Activated CD8-positive, alpha-beta T cell treated with anti-CD3 and anti-CD28 coated beads, Interleukin-2, amount 10 ng/mL, durations not matched to agents 7 days and 5 days (primary cell): ENCODE measurements around the gene B4GALT3. TPM values are rescaled to one million over a fixed set of nuclear protein-coding genes. Genes with fewer than 3 reads are reported as not detected.

Source experiments
- ATAC-seq: fragments of 150-1000 bp; cut with Tn5 transposase; one replicate; pipeline ENCODE4 v1.10.0; 2021; ENCODE audit warnings: moderate library complexity
- CTCF ChIA-PET: fragments of 350-600 bp; sonication (Branson Sonifier 250); formaldehyde crosslinking; loops from one replicate; lab custom pipeline; 2021; ENCODE audit warnings: antibody characterized with exemption; lab: Charles Lee
- POLR2A ChIA-PET: fragments of 350-600 bp; sonication (Branson Sonifier 250); formaldehyde crosslinking; loops from one replicate; lab custom pipeline; 2021; ENCODE audit warnings: antibody characterized with exemption; lab: Charles Lee
- DNase-seq: peaks from one replicate; pipeline ENCODE4 v3.0.0-alpha.2; 2020
- H3K27ac Mint-ChIP-seq: one replicate; pipeline ENCODE4 v1.8.0; 2021; ENCODE audit warnings: mild to moderate bottlenecking, mixed read lengths
- H3K27me3 Mint-ChIP-seq: one replicate; pipeline ENCODE4 v1.8.0; 2021; ENCODE audit warnings: low read depth, mixed read lengths
- H3K36me3 Mint-ChIP-seq: one replicate; pipeline ENCODE4 v1.8.0; 2021; ENCODE audit warnings: low read depth, mixed read lengths
- H3K4me1 Mint-ChIP-seq: one replicate; pipeline ENCODE4 v1.8.0; 2021; ENCODE audit warnings: low read depth, mixed read lengths
- H3K4me3 Mint-ChIP-seq: one replicate; pipeline ENCODE4 v1.8.0; 2021; ENCODE audit warnings: mild to moderate bottlenecking, mixed read lengths
- H3K9me3 Mint-ChIP-seq: one replicate; pipeline ENCODE4 v1.8.0; 2022; ENCODE audit warnings: mixed read lengths; ENCODE audit not compliant: insufficient read depth
- total RNA-seq, 2 experiments: library from RNA; stranded (reverse); gene quantifications; one replicate each; pipeline ENCODE4 v1.2.3, GENCODE V29; 2021

The B4GALT3 gene
- total RNA-seq, 2 experiments from 2014 or later, result 34.2 to 37.0 TPM

- Mint-ChIP-seq H3K27me3 (no peaks in the 10 kb centered on the region), H3K36me3 (peaks cover 11% of the 10 kb centered on the region), H3K4me3 (no peak overlapping the region), H3K9me3 (no peaks in the 10 kb centered on the region), H3K27ac (no peak overlapping the region), H3K4me1 (peaks cover 9% of the 10 kb centered on the region)
- DNase-seq (peak; percentile 64), ATAC-seq (peak; percentile 70)
- ChIA-PET POLR2A (interaction anchor here (0.6 to 1.5 kb wide), 3 partner anchors 69 to 83 kb away, joined by 3 to 6 read pairs (median 4); no protein-coding TSS in a partner anchor), CTCF (interaction anchor here (0.7 to 3.0 kb wide), 8 partner anchors 9 to 143 kb away, joined by 3 to 13 read pairs (median 4); partner anchors contain the start of genes ARHGAP30, KLHDC9, NIT1 and PFDN2)
These were observed 37.5 kb downstream of the B4GALT3 start for GRCh38 chr1:161139766-161140165.

DNA sequence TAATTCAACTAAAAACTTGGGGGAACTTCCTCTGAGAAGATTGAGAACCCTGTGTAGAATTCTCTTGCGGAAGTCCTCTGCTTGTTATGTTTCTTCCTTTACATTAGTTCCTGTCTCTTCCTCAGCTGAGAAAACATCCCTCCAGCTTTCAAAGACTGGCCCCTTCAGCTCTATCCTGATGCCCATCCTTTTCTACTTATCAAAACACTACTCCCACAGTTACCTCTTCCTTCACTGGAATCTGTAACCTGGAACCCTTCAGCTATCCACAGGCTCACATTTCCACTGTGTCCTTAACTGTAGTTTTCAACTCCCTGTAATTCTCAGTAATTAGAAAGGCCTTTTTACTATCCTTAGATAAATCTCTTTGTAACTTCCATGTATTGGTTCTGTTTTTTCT, 38.9 kb downstream of the B4GALT3 start:
- Mint-ChIP-seq H3K27me3 (no peaks in the 10 kb centered on the region), H3K9me3 (no peaks in the 10 kb centered on the region), H3K4me3 (no peak overlapping the region), H3K4me1 (peaks cover 9% of the 10 kb centered on the region), H3K36me3 (peaks cover 11% of the 10 kb centered on the region), H3K27ac (peak overlapping the region; percentile 57)
- ChIA-PET POLR2A (interaction anchor here (0.6 to 2.1 kb wide), 5 partner anchors 9 to 70 kb away, joined by 3 to 9 read pairs (median 4); no protein-coding TSS in a partner anchor), CTCF (interaction anchor here (0.7 to 3.0 kb wide), 13 partner anchors 9 to 186 kb away, joined by 3 to 13 read pairs (median 4); partner anchors contain the start of genes ARHGAP30, KLHDC9, PPOX and TOMM40L)
- DNase-seq (no peak), ATAC-seq (no peak)

- DNase-seq (no peak), ATAC-seq (no peak)
- no peak overlapping the region for H3K4me3 Mint-ChIP-seq
- no peaks in the 10 kb centered on the region for H3K9me3 Mint-ChIP-seq
- CTCF ChIA-PET, result interaction anchor here (0.7 to 3.0 kb wide), 14 partner anchors 10 to 185 kb away, joined by 3 to 17 read pairs (median 4); partner anchors contain the start of genes ARHGAP30, KLHDC9, NIT1 and PFDN2
- H3K4me1 Mint-ChIP-seq, result peaks cover 9% of the 10 kb centered on the region
- POLR2A ChIA-PET, result interaction anchor here (0.6 to 2.1 kb wide), 4 partner anchors 9 to 16 kb away, joined by 3 to 9 read pairs (median 3); no protein-coding TSS in a partner anchor
- no peak overlapping the region for H3K27ac Mint-ChIP-seq
- peaks cover 11% of the 10 kb centered on the region for H3K36me3 Mint-ChIP-seq
- no peaks in the 10 kb centered on the region for H3K27me3 Mint-ChIP-seq
These were observed 39.4 kb downstream of the B4GALT3 start for GRCh38 chr1:161137881-161138280.

DNA sequence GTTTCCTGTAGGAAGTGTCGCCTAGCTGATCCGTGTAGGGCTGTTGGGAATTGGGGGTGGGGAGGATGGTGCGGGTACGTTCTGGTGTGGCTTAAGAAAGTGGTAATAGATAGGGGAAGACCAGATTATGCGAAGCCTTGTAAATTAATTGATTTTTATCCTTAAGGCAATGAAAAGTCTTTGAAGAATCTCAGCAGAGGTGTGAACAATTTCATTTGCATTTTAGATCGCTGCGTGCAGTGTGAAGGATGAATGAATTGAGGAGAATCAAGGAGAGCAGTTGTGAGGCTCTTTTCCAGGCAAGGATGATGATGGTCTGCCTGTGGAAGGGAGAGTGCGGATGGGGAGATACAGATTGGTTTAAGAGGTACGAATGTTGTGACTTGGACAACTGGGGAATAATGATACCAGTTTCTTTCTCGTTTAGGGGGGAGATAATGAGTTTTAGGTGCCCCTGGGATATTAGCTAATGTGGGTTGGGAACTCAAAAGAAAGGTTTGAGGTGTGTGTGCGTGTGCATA, 44.0 kb downstream of the B4GALT3 start:
- CTCF ChIA-PET, result interaction anchor here (0.7 to 1.7 kb wide), 15 partner anchors 12 to 406 kb away, joined by 3 to 16 read pairs (median 4); partner anchors contain the start of genes ARHGAP30, KLHDC9, NIT1 and PFDN2
- H3K4me3 Mint-ChIP-seq, result no peak overlapping the region
- H3K4me1 Mint-ChIP-seq, result peaks cover 39% of the 10 kb centered on the region

DNA sequence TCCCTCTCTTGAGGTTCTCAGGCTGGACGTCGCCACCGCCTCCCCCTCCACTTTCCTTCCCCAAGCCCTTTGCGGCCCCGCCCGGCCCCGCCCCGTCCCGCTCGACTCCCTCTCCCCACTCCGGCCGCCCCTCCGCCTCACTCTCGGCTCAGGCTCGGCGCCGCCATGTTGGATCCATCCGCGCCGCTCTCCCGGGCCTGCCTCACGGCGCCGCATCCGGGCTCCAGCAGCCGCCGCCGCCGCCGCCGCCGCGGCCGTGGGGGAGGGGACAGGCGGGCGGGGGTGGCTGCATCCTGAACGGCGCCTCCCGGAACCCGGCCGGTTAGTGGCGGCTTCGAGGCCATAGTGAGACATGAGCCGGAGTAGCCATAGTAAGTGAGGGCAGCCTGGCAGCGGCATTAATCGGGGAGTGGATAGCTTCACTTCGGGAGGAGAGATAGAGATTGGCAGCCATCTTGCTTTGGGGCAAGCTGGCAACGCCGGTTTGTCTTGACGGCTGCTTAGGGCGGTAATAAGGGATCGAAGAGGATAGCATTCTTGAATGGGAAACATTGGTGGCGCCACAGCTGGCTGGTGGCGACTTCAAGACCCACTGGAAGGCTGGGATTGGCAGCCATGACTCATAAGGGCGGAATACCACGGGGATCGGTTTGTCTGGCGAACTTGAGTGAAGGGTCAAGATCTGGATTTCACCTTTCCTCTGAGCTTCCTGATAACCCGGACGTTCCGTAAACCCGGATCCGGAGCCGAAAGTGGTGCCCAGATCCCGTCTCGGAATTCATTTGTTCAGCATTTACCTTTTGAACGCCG, 44.7 kb downstream of the B4GALT3 start, which contains the start of gene DEDD:
DEDD (minus strand) TSS at position 258 of the 810 bp plus-strand sequence. CDS start 8,205 bp downstream, outside the sequence.
- DNase-seq (peak; percentile 93), ATAC-seq (peak; percentile 96)
- H3K4me3 Mint-ChIP-seq, result no peak within 1 kb of the TSS
- no peaks in the 10 kb centered on the region for H3K9me3 Mint-ChIP-seq
- no peaks in the 10 kb centered on the region for H3K27me3 Mint-ChIP-seq
- ChIA-PET POLR2A (interaction anchor here (0.6 to 4.3 kb wide), 13 partner anchors 8 to 94 kb away, joined by 3 to 28 read pairs (median 5); partner anchors contain the start of genes ARHGAP30, KLHDC9, NIT1 and PFDN2), CTCF (interaction anchor here (0.7 to 1.7 kb wide), 15 partner anchors 11 to 405 kb away, joined by 3 to 16 read pairs (median 4); partner anchors contain the start of genes ARHGAP30, KLHDC9, NIT1 and PFDN2)
- H3K4me1 Mint-ChIP-seq, result peaks cover 45% of the 10 kb centered on the region
- H3K36me3 Mint-ChIP-seq, result peaks cover 36% of the 10 kb centered on the region
- H3K27ac Mint-ChIP-seq, result no peak within 1 kb of the TSS

More for the DNA sequence above, 44.0 kb downstream of the B4GALT3 start:
- Mint-ChIP-seq H3K9me3 (no peaks in the 10 kb centered on the region), H3K36me3 (peaks cover 29% of the 10 kb centered on the region), H3K27ac (no peak overlapping the region), H3K27me3 (no peaks in the 10 kb centered on the region)
- DNase-seq (no peak), ATAC-seq (peak; percentile 1)
- POLR2A ChIA-PET, result interaction anchor here (0.6 to 4.3 kb wide), 12 partner anchors 8 to 94 kb away, joined by 3 to 28 read pairs (median 6); partner anchors contain the start of genes ARHGAP30, KLHDC9, NIT1 and PFDN2

- CTCF ChIA-PET, result interaction anchor here (0.7 to 1.7 kb wide), 12 partner anchors 9 to 250 kb away, joined by 3 to 16 read pairs (median 4); partner anchors contain the start of genes KLHDC9, NIT1, PFDN2 and UFC1
- POLR2A ChIA-PET, result interaction anchor here (1.0 to 4.3 kb wide), 12 partner anchors 9 to 86 kb away, joined by 3 to 28 read pairs (median 6); partner anchors contain the start of genes ARHGAP30, KLHDC9, NIT1 and PFDN2
- Mint-ChIP-seq H3K27ac (no peak overlapping the region), H3K4me1 (peaks cover 53% of the 10 kb centered on the region), H3K27me3 (no peaks in the 10 kb centered on the region), H3K36me3 (peaks cover 41% of the 10 kb centered on the region), H3K9me3 (no peaks in the 10 kb centered on the region), H3K4me3 (no peak overlapping the region)
- ATAC-seq (no peak), DNase-seq (peak; percentile 41)
These were observed 45.5 kb downstream of the B4GALT3 start for GRCh38 chr1:161131523-161132409.

DNA sequence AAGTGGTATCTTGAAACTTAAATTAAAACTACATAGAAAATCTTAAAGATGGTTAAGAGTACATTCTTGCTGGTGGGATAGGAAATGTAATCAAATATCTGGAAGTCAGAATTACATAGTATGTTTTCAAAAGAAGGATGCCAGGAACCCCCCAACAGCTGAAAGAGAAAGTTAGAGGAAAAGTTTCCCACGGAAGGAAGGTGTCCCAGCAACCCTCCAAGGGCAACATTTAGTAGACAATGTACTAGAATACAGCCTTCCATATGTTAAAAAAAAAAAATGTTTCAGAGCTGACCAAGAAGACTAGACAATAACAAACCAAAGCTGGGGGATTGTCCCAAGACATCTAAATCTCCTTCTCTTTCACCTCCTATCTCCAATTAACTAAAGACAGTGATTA, 47.0 kb downstream of the B4GALT3 start:
- no peaks in the 10 kb centered on the region for H3K27me3 Mint-ChIP-seq
- ATAC-seq, result no peak
- ChIA-PET CTCF (interaction anchor here (1.0 to 1.3 kb wide), 2 partner anchors 10 to 59 kb away, joined by 3 to 4 read pairs; no protein-coding TSS in a partner anchor), POLR2A (interaction anchor here (1.2 kb wide), 1 partner anchor 62 kb away, joined by 3 read pairs; no protein-coding TSS in a partner anchor)
- no peak for DNase-seq
- H3K4me3 Mint-ChIP-seq, result no peak overlapping the region
- H3K36me3 Mint-ChIP-seq, result peaks cover 47% of the 10 kb centered on the region
- peaks cover 55% of the 10 kb centered on the region for H3K4me1 Mint-ChIP-seq
- H3K9me3 Mint-ChIP-seq, result no peaks in the 10 kb centered on the region
- no peak overlapping the region for H3K27ac Mint-ChIP-seq

DNA sequence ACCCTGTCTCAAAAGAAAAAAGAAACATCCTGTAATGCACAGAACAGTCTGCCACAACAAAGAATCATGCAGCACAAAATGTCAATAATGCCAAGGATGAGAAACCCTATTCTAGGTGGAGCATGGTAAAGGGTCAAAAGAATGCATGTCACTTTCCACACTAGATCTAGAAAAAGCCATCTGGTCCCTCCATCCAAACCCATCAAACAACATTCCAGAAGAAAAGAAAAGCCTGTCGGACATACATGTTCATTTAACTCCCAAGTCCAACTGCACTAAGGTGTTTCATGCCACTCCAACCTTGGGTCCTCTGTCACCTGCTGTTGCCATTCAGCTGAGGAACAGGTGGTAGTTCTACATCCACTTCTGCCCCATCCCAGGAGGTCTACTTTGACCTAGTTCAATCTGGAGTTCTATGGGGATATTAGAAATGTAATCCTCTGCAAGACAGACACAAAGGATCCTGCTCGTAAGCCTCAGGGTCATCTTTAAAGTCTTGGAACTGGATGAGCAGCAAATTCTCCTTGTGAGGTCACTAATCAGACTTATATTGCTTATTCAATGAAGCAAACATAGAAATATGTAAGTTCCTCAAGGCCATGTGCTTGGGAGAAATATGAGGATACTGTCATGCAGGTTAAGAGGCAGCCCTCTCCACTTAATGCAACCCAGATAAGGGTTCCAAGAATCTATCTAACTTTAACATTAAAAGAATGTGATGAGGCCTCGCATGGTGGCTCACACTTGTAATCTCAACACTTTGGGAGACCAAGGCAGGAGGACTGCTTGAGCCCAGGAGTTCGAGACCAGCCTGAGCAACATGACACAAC, 48.5 kb downstream of the B4GALT3 start:
- DNase-seq (no peak), ATAC-seq (no peak)
- CTCF ChIA-PET, result interaction anchor here (0.7 to 1.4 kb wide), 4 partner anchors 10 to 177 kb away, joined by 3 to 4 read pairs (median 4); partner anchors contain the start of genes KLHDC9 and PPOX
- H3K4me3 Mint-ChIP-seq, result no peak overlapping the region
- no peaks in the 10 kb centered on the region for H3K9me3 Mint-ChIP-seq
- POLR2A ChIA-PET, result interaction anchor here (2.6 kb wide), 1 partner anchor 9 kb away, joined by 9 read pairs; no protein-coding TSS in a partner anchor
- H3K27me3 Mint-ChIP-seq, result no peaks in the 10 kb centered on the region
- peaks cover 52% of the 10 kb centered on the region for H3K4me1 Mint-ChIP-seq
- no peak overlapping the region for H3K27ac Mint-ChIP-seq
- peaks cover 53% of the 10 kb centered on the region for H3K36me3 Mint-ChIP-seq

- peaks cover 52% of the 10 kb centered on the region for H3K4me1 Mint-ChIP-seq
- no peaks in the 10 kb centered on the region for H3K9me3 Mint-ChIP-seq
- peaks cover 63% of the 10 kb centered on the region for H3K36me3 Mint-ChIP-seq
- no peaks in the 10 kb centered on the region for H3K27me3 Mint-ChIP-seq
- no peak overlapping the region for H3K27ac Mint-ChIP-seq
- ChIA-PET CTCF (interaction anchor here (0.9 to 2.1 kb wide), 9 partner anchors 9 to 179 kb away, joined by 3 to 9 read pairs (median 3); partner anchors contain the start of genes KLHDC9, NIT1, PFDN2 and PPOX), POLR2A (interaction anchor here (0.6 to 2.6 kb wide), 5 partner anchors 10 to 106 kb away, joined by 3 to 9 read pairs (median 4); partner anchors contain the start of gene TSTD1)
- H3K4me3 Mint-ChIP-seq, result no peak overlapping the region
- DNase-seq (no peak), ATAC-seq (no peak)
These were observed 49.7 kb downstream of the B4GALT3 start for GRCh38 chr1:161127649-161128048.
